Measurements from ENCODE around the gene ADIPOQ. TPM values are rescaled to one million over a fixed set of nuclear protein-coding genes. Genes with fewer than 3 reads are reported as not detected.
"Not testable (repeated sequence)": the region's sequence is repeated elsewhere in the genome, so short reads cannot be mapped to it uniquely, and the experiment has no call there.

Gene ADIPOQ
- total and polyA plus RNA-seq, 4 experiments from 2014 or later, result not detected

DNA sequence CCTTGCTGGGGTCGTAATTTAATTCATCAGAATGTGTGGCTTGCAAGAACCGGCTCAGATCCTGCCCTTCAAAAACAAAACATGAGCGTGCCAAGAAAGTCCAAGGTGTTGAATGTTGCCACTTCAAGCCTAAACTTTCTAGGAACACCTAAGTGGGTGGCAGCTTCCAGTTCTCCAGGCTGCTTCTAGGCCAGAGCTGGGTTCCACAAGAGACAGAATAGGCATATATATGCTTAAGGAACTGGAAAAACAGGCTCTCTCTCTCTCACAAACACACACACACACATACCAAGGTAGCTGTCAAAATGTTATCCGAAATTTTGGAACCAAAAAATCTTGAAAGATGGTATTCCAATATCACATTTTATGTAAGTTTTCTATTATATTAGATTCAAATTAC lies 890 bp upstream of the ADIPOQ start:
- no peak for DNase-seq
- Histone ChIP-seq H3K27ac (ENCODE audit: low read depth, low read length) (no peak overlapping the region), H3K4me3 (ENCODE audit: low read length in 2 of 2) (no peak overlapping the region), H3K27me3 (ENCODE audit: insufficient read depth, low read length) (peaks cover 4% of the 10 kb centered on the region), H3K4me1 (ENCODE audit: insufficient read depth, low read length) (no peaks in the 10 kb centered on the region), H3K9me3 (ENCODE audit: control insufficient read depth in 1 of 2, low read length in 2 of 2) (no peaks in the 10 kb centered on the region), H3K36me3 (ENCODE audit: insufficient read depth, low read length) (no peaks in the 10 kb centered on the region)
- Mint-ChIP-seq H3K9me3 (peaks cover 0 to 1% (median 0%) of the 10 kb centered on the region in 8 donors), H3K4me3 (no peak overlapping the region), H3K27me3 (peaks cover 3 to 9% of the 10 kb centered on the region in 2 donors), H3K36me3 (no peaks in the 10 kb centered on the region), H3K27ac (no peak overlapping the region), H3K4me1 (no peaks in the 10 kb centered on the region)
- ChIA-PET POLR2A (ENCODE audit: partially characterized antibody) (no interaction called here), CTCF (ENCODE audit: partially characterized antibody) (no interaction called here)
- intact Hi-C loops (cut with micrococcal nuclease), result no loop called here

DNA sequence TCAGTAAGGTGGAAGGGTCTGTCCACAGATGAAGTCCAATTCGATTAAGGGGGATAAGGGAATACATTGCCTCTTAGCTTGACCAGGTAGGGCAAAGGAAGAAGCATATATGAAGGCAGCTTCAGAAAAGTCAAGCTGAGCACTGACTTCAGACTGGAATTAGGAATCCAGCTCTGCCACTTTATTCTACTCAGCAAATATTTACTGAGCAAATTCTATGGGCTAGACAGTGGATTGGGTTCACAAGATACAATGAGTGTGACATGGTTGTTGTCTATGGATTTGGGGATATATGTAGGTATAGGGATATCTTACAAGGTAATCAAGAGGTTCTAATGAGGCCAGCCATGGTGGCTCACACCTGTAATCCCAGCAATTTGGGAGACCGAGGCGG lies 526 bp downstream of the ADIPOQ start:
- intact Hi-C loops (cut with micrococcal nuclease), result no loop called here

DNA sequence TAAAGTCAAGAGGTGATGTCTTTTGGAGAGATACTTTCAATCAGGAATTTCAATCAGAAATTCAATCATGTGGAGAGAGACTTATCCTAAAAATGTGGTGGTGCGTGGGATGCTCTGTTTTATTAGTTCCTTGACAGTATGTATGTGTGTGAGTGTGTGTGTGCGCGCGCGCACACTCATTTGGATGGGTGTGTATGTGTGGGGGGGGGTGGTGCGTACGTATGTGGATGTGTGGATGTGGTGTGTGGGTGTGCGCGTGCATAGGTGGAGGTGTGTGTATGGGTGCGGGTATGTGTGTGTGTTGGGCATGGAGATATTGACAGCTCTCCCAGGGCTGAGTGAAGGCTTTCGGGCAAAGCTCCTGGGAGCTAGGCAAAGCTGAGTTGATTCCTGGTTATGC lies 2.4 kb downstream of the ADIPOQ start:
- Mint-ChIP-seq H3K27me3 (peaks cover 3 to 9% of the 10 kb centered on the region in 2 donors), H3K36me3 (no peaks in the 10 kb centered on the region), H3K4me3 (no peak overlapping the region), H3K9me3 (peaks cover 0 to 1% (median 0%) of the 10 kb centered on the region in 8 donors), H3K27ac (no peak overlapping the region), H3K4me1 (peaks cover 5 to 7% (median 6%) of the 10 kb centered on the region in 4 donors)
- no peak for DNase-seq
- Histone ChIP-seq H3K9me3 (ENCODE audit: control insufficient read depth in 1 of 2, low read length in 2 of 2) (no peaks in the 10 kb centered on the region), H3K4me3 (ENCODE audit: low read length in 2 of 2) (no peak overlapping the region), H3K27ac (ENCODE audit: low read depth, low read length) (no peak overlapping the region), H3K36me3 (ENCODE audit: insufficient read depth, low read length) (no peaks in the 10 kb centered on the region), H3K4me1 (ENCODE audit: insufficient read depth, low read length) (peaks cover 6% of the 10 kb centered on the region), H3K27me3 (ENCODE audit: insufficient read depth, low read length) (peaks cover 4% of the 10 kb centered on the region)
- intact Hi-C loops (cut with micrococcal nuclease), result loop anchor here (5.0 kb wide), 1 partner anchor 182 kb away; no protein-coding TSS in a partner anchor
- CTCF ChIA-PET (ENCODE audit: partially characterized antibody), result interaction anchor here (1.1 to 6.7 kb wide), 6 partner anchors 89 to 320 kb away, joined by 3 to 184 read pairs (median 3); partner anchors contain the start of genes RPL39L and ST6GAL1
- POLR2A ChIA-PET (ENCODE audit: partially characterized antibody), result interaction anchor here (0.6 kb wide), 1 partner anchor 12 kb away, joined by 4 read pairs; no protein-coding TSS in a partner anchor

More for the DNA sequence above, 526 bp downstream of the ADIPOQ start:
- H3K4me1 Mint-ChIP-seq, result no peaks in the 10 kb centered on the region
- Histone ChIP-seq H3K36me3 (ENCODE audit: insufficient read depth, low read length) (no peaks in the 10 kb centered on the region), H3K27ac (ENCODE audit: low read depth, low read length) (no peak overlapping the region), H3K27me3 (ENCODE audit: insufficient read depth, low read length) (peaks cover 4% of the 10 kb centered on the region), H3K4me1 (ENCODE audit: insufficient read depth, low read length) (no peaks in the 10 kb centered on the region), H3K4me3 (ENCODE audit: low read length in 2 of 2) (no peak overlapping the region), H3K9me3 (ENCODE audit: control insufficient read depth in 1 of 2, low read length in 2 of 2) (no peaks in the 10 kb centered on the region)
- H3K4me3 Mint-ChIP-seq, result no peak overlapping the region
- CTCF ChIA-PET (ENCODE audit: partially characterized antibody), result no interaction called here
- no peak overlapping the region for H3K27ac Mint-ChIP-seq
- peaks cover 3 to 9% of the 10 kb centered on the region in 2 donors for H3K27me3 Mint-ChIP-seq
- POLR2A ChIA-PET (ENCODE audit: partially characterized antibody), result no interaction called here
- no peaks in the 10 kb centered on the region for H3K36me3 Mint-ChIP-seq
- H3K9me3 Mint-ChIP-seq, result peaks cover 0 to 1% (median 0%) of the 10 kb centered on the region in 8 donors
- DNase-seq, result no peak

- CTCF ChIA-PET (ENCODE audit: partially characterized antibody), result interaction anchor here (1.1 to 6.7 kb wide), 6 partner anchors 35 to 319 kb away, joined by 3 to 184 read pairs (median 3); partner anchors contain the start of genes RPL39L and ST6GAL1
- peaks cover 0 to 1% (median 0%) of the 10 kb centered on the region in 8 donors for H3K9me3 Mint-ChIP-seq
- H3K4me1 ChIP-seq (ENCODE audit: insufficient read depth, low read length), result peaks cover 9% of the 10 kb centered on the region
- DNase-seq, result no peak
- peaks cover 5 to 7% (median 6%) of the 10 kb centered on the region in 4 donors for H3K4me1 Mint-ChIP-seq
- peak overlapping the region in 1 of 7 donors; percentile 29 for H3K27ac Mint-ChIP-seq
- no peaks in the 10 kb centered on the region for H3K36me3 Mint-ChIP-seq
- peaks cover 4% of the 10 kb centered on the region for H3K27me3 ChIP-seq (ENCODE audit: insufficient read depth, low read length)
- no peak overlapping the region for H3K27ac ChIP-seq (ENCODE audit: low read depth, low read length)
- H3K9me3 ChIP-seq (ENCODE audit: control insufficient read depth in 1 of 2, low read length in 2 of 2), result no peaks in the 10 kb centered on the region
- H3K36me3 ChIP-seq (ENCODE audit: insufficient read depth, low read length), result no peaks in the 10 kb centered on the region
- no peak overlapping the region for H3K4me3 Mint-ChIP-seq
- POLR2A ChIA-PET (ENCODE audit: partially characterized antibody), result interaction anchor here (1.2 kb wide), 1 partner anchor 86 kb away, joined by 4 read pairs; no protein-coding TSS in a partner anchor
- peaks cover 3 to 9% of the 10 kb centered on the region in 2 donors for H3K27me3 Mint-ChIP-seq
- no peak overlapping the region for H3K4me3 ChIP-seq (ENCODE audit: low read length in 2 of 2)
- intact Hi-C loops (cut with micrococcal nuclease), result loop anchor here (5.0 kb wide), 1 partner anchor 182 kb away; no protein-coding TSS in a partner anchor
These were observed 3.2 kb downstream of the ADIPOQ start for GRCh38 chr3:186845756-186846155.

GRCh38 chr3:186847437-186847836 lies 4.9 kb downstream of the ADIPOQ start:
- CTCF ChIA-PET (ENCODE audit: partially characterized antibody), result interaction anchor here (1.2 to 6.7 kb wide), 8 partner anchors 87 to 319 kb away, joined by 3 to 184 read pairs (median 8); partner anchors contain the start of gene ST6GAL1
- H3K27ac Mint-ChIP-seq, result peak overlapping the region in 1 of 7 donors; percentile 37
- POLR2A ChIA-PET (ENCODE audit: partially characterized antibody), result interaction anchor here (1.1 to 6.9 kb wide), 2 partner anchors 86 to 156 kb away, joined by 3 to 104 read pairs; partner anchors contain the start of gene ST6GAL1

DNA sequence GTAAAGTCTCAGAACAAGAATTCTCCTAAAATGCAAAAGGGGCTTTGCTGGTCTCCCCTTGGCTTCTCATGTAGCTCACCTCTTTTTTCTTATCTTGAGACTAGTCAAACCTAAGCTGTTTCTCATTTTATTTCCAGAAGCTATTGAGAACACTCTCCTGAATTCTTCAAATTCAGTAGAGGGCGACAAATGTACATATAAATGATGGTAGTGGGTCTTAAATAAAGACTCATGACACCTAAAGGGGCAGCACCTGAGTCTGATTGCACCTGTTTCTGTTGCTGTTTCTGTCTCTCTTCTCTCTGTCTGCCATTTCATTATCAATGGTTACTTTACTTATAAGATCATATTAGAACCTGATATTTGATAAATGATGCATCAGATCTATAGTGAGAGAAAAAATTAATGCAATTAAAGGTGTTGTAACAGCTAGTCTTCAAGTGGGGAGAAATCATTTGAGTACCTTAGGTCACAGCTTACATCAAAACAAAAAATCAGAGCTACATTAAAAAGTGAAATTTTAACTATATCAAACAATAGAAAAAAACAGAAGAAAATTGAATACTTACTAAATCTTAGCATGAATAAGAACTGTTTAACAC lies 7.0 kb downstream of the ADIPOQ start:
- peaks cover 9% of the 10 kb centered on the region for H3K4me1 ChIP-seq (ENCODE audit: insufficient read depth, low read length)
- no peak overlapping the region for H3K27ac ChIP-seq (ENCODE audit: low read depth, low read length)
- peaks cover 4% of the 10 kb centered on the region for H3K27me3 ChIP-seq (ENCODE audit: insufficient read depth, low read length)
- H3K4me1 Mint-ChIP-seq, result peaks cover 8 to 19% (median 14%) of the 10 kb centered on the region in 4 donors
- no peak overlapping the region for H3K4me3 ChIP-seq (ENCODE audit: low read length in 2 of 2)
- ChIA-PET CTCF (ENCODE audit: partially characterized antibody) (interaction anchor here (0.6 to 6.7 kb wide), 84 partner anchors 11 to 1832 kb away, joined by 3 to 184 read pairs (median 5); partner anchors contain the start of genes RPL39L and ST6GAL1), POLR2A (ENCODE audit: partially characterized antibody) (interaction anchor here (0.6 to 6.9 kb wide), 23 partner anchors 22 to 315 kb away, joined by 3 to 104 read pairs (median 3); partner anchors contain the start of genes RPL39L and ST6GAL1)
- H3K36me3 ChIP-seq (ENCODE audit: insufficient read depth, low read length), result no peaks in the 10 kb centered on the region
- intact Hi-C loops (cut with micrococcal nuclease), result loop anchor here (1.0 to 5.0 kb wide), 6 partner anchors 82 to 316 kb away; no protein-coding TSS in a partner anchor
- no peaks in the 10 kb centered on the region for H3K36me3 Mint-ChIP-seq
- H3K27ac Mint-ChIP-seq, result peak overlapping the region in 5 of 7 donors; percentile 1 to 84 (median 67)
- DNase-seq, result peak in 4 of 5 donors; percentile 63 to 70 (median 66)
- no peaks in the 10 kb centered on the region for H3K9me3 ChIP-seq (ENCODE audit: control insufficient read depth in 1 of 2, low read length in 2 of 2)
- H3K27me3 Mint-ChIP-seq, result peaks cover 3 to 9% of the 10 kb centered on the region in 2 donors
- peaks cover 0 to 6% (median 0%) of the 10 kb centered on the region in 8 donors for H3K9me3 Mint-ChIP-seq
- H3K4me3 Mint-ChIP-seq, result no peak overlapping the region

More at GRCh38 chr3:186847437-186847836, 4.9 kb downstream of the ADIPOQ start:
- no peak overlapping the region for H3K27ac ChIP-seq (ENCODE audit: low read depth, low read length)
- H3K27me3 Mint-ChIP-seq, result peaks cover 3 to 9% of the 10 kb centered on the region in 2 donors
- no peak overlapping the region for H3K4me3 Mint-ChIP-seq
- no peaks in the 10 kb centered on the region for H3K36me3 Mint-ChIP-seq
- H3K4me1 Mint-ChIP-seq, result peaks cover 6 to 19% (median 14%) of the 10 kb centered on the region in 4 donors
- H3K4me3 ChIP-seq (ENCODE audit: low read length in 2 of 2), result no peak overlapping the region
- peaks cover 4% of the 10 kb centered on the region for H3K27me3 ChIP-seq (ENCODE audit: insufficient read depth, low read length)
- intact Hi-C loops (cut with micrococcal nuclease), result loop anchor here (5.0 kb wide), 1 partner anchor 180 kb away; no protein-coding TSS in a partner anchor
- H3K9me3 ChIP-seq (ENCODE audit: control insufficient read depth in 1 of 2, low read length in 2 of 2), result no peaks in the 10 kb centered on the region
- H3K4me1 ChIP-seq (ENCODE audit: insufficient read depth, low read length), result peaks cover 9% of the 10 kb centered on the region
- DNase-seq, result no peak
- H3K9me3 Mint-ChIP-seq, result peaks cover 0 to 6% (median 0%) of the 10 kb centered on the region in 8 donors
- no peaks in the 10 kb centered on the region for H3K36me3 ChIP-seq (ENCODE audit: insufficient read depth, low read length)

GRCh38 chr3:186851835-186852234 lies 9.3 kb downstream of the ADIPOQ start:
- H3K36me3 ChIP-seq (ENCODE audit: insufficient read depth, low read length); H3K4me3 ChIP-seq (ENCODE audit: low read length in 2 of 2); H3K4me3 Mint-ChIP-seq; H3K27me3 ChIP-seq (ENCODE audit: insufficient read depth, low read length); H3K9me3 ChIP-seq (ENCODE audit: control insufficient read depth in 1 of 2, low read length in 2 of 2); intact Hi-C loops (cut with micrococcal nuclease); DNase-seq; H3K4me1 ChIP-seq (ENCODE audit: insufficient read depth, low read length); H3K9me3 Mint-ChIP-seq; H3K27me3 Mint-ChIP-seq; H3K27ac ChIP-seq (ENCODE audit: low read depth, low read length); H3K36me3 Mint-ChIP-seq: not testable (repeated sequence)
- ChIA-PET CTCF (ENCODE audit: partially characterized antibody) (interaction anchor here (0.6 to 6.7 kb wide), 11 partner anchors 55 to 313 kb away, joined by 3 to 69 read pairs (median 9); no protein-coding TSS in a partner anchor), POLR2A (ENCODE audit: partially characterized antibody) (interaction anchor here (1.4 to 6.9 kb wide), 3 partner anchors 57 to 221 kb away, joined by 3 to 104 read pairs (median 5); partner anchors contain the start of gene ST6GAL1)
- H3K4me1 Mint-ChIP-seq, result peaks cover 8 to 19% (median 14%) of the 10 kb centered on the region in 4 donors
- H3K27ac Mint-ChIP-seq, result peak overlapping the region in 3 of 7 donors; percentile 11 to 43 (median 28)
